ENCODE measurements around the gene OMA1. TPM values are rescaled to one million over a fixed set of nuclear protein-coding genes. Genes with fewer than 3 reads are reported as not detected.

OMA1 gene
- total RNA-seq, 3 donors from 2014 or later (not counting 1 experiment from before 2014, with no cell fraction given): 27.2 to 41.1 (median 31.2) TPM

- no peak overlapping the region for H3K4me3 ChIP-seq (ENCODE audit: low read length)
- no peaks in the 10 kb centered on the region for H3K9me3 Mint-ChIP-seq
- 84% methylated on average over 2 of the region's 2 CpGs for WGBS (ENCODE audit: insufficient coverage)
- no peaks in the 10 kb centered on the region for H3K9me3 ChIP-seq (ENCODE audit: control insufficient read depth, insufficient read depth, low read length)
- H3K27me3 ChIP-seq (ENCODE audit: control insufficient read depth, insufficient read depth, low read length): no peaks in the 10 kb centered on the region
- H3K27ac ChIP-seq (ENCODE audit: low read length): no peak overlapping the region
- no peaks in the 10 kb centered on the region for H3K27me3 Mint-ChIP-seq (ENCODE audit: low read depth in 2 of 2)
- no peaks in the 10 kb centered on the region for H3K4me1 Mint-ChIP-seq
- H3K4me3 Mint-ChIP-seq: no peak overlapping the region
- ATAC-seq (no peak), DNase-seq (no peak)
- no peaks in the 10 kb centered on the region for H3K4me1 ChIP-seq (ENCODE audit: control insufficient read depth, insufficient read depth, low read length)
- no peak overlapping the region for H3K27ac Mint-ChIP-seq
- intact Hi-C loops (cut with micrococcal nuclease): no loop called here
- no peak for TF ChIP-seq CTCF (IDR thresholded peaks at IDR 0.05)
- no peaks in the 10 kb centered on the region for H3K36me3 ChIP-seq (ENCODE audit: control insufficient read depth, insufficient read depth, low read length)
- H3K36me3 Mint-ChIP-seq: no peaks in the 10 kb centered on the region
These were observed 112.3 kb downstream of the OMA1 start for GRCh38 chr1:58434181-58434580.

GRCh38 chr1:58432851-58433668, 113.5 kb downstream of the OMA1 start:
- Mint-ChIP-seq H3K4me3 (no peak overlapping the region), H3K27me3 (ENCODE audit: low read depth in 2 of 2) (no peaks in the 10 kb centered on the region), H3K27ac (no peak overlapping the region), H3K4me1 (no peaks in the 10 kb centered on the region), H3K36me3 (no peaks in the 10 kb centered on the region), H3K9me3 (no peaks in the 10 kb centered on the region)
- Histone ChIP-seq H3K27me3 (ENCODE audit: control insufficient read depth, insufficient read depth, low read length) (no peaks in the 10 kb centered on the region), H3K4me1 (ENCODE audit: control insufficient read depth, insufficient read depth, low read length) (no peaks in the 10 kb centered on the region), H3K4me3 (ENCODE audit: low read length) (no peak overlapping the region), H3K36me3 (ENCODE audit: control insufficient read depth, insufficient read depth, low read length) (no peaks in the 10 kb centered on the region), H3K9me3 (ENCODE audit: control insufficient read depth, insufficient read depth, low read length) (no peaks in the 10 kb centered on the region), H3K27ac (ENCODE audit: low read length) (no peak overlapping the region)
- no peak for DNase-seq
- no peak for TF ChIP-seq CTCF (IDR thresholded peaks at IDR 0.05)
- WGBS (ENCODE audit: insufficient coverage): 87% methylated on average over 5 of the region's 10 CpGs
- intact Hi-C loops (cut with micrococcal nuclease): no loop called here
- no peak for ATAC-seq

- no peaks in the 10 kb centered on the region for H3K27me3 Mint-ChIP-seq (ENCODE audit: low read depth in 2 of 2)
- no peaks in the 10 kb centered on the region for H3K36me3 Mint-ChIP-seq
- H3K27ac Mint-ChIP-seq: no peak overlapping the region
- DNase-seq (no peak), ATAC-seq (no peak)
- H3K36me3 ChIP-seq (ENCODE audit: control insufficient read depth, insufficient read depth, low read length): no peaks in the 10 kb centered on the region
- H3K27ac ChIP-seq (ENCODE audit: low read length): no peak overlapping the region
- no peak for TF ChIP-seq CTCF (IDR thresholded peaks at IDR 0.05)
- intact Hi-C loops (cut with micrococcal nuclease): no loop called here
- no peaks in the 10 kb centered on the region for H3K9me3 Mint-ChIP-seq
- H3K9me3 ChIP-seq (ENCODE audit: control insufficient read depth, insufficient read depth, low read length): no peaks in the 10 kb centered on the region
- no peaks in the 10 kb centered on the region for H3K27me3 ChIP-seq (ENCODE audit: control insufficient read depth, insufficient read depth, low read length)
- 93% methylated on average over 5 of the region's 6 CpGs for WGBS (ENCODE audit: insufficient coverage)
- no peaks in the 10 kb centered on the region for H3K4me1 ChIP-seq (ENCODE audit: control insufficient read depth, insufficient read depth, low read length)
- no peak overlapping the region for H3K4me3 Mint-ChIP-seq
- H3K4me1 Mint-ChIP-seq: no peaks in the 10 kb centered on the region
- no peak overlapping the region for H3K4me3 ChIP-seq (ENCODE audit: low read length)
These were observed 114.5 kb downstream of the OMA1 start for GRCh38 chr1:58431901-58432620.

Other genes with a start within 250 kb of the OMA1 start
- gene TACSTD2, start 30.5 kb upstream of the OMA1 start, total RNA-seq: under 1 TPM in 1 of 3 donors, not detected in 2; 0.21 TPM
- gene MYSM1, start 153.3 kb upstream of the OMA1 start, total RNA-seq: 10 to 100 TPM; 73.1 to 77.9 (median 76.0) TPM
- gene JUN, start 237.3 kb upstream of the OMA1 start, total RNA-seq: 1,000 to 10,000 TPM; 1,209 to 1,942 (median 1,808) TPM